Fibroblast of skin of right biceps (primary cell): Measurements from ENCODE around the gene SCAPER.
"Not testable (repeated sequence)": the region's sequence is repeated elsewhere in the genome, so short reads cannot be mapped to it uniquely, and the experiment has no call there.

Experiments used
- DNase-seq: peaks from one replicate; pipeline ENCODE4 v3.0.0-alpha.2; 2013

Gene SCAPER

GRCh38 chr15:76335307-76336253 lies 569.6 kb downstream of the SCAPER start:
- peak; percentile 11 for DNase-seq

- DNase-seq, result no peak
Measured at GRCh38 chr15:76334438-76335306, 570.5 kb downstream of the SCAPER start.

GRCh38 chr15:76333720-76334437 lies 571.3 kb downstream of the SCAPER start:
- no peak for DNase-seq

GRCh38 chr15:76333309-76333708 lies 571.8 kb downstream of the SCAPER start:
- DNase-seq, result no peak

- no peak for DNase-seq
Measured at GRCh38 chr15:76332796-76333195, 572.3 kb downstream of the SCAPER start.

DNA sequence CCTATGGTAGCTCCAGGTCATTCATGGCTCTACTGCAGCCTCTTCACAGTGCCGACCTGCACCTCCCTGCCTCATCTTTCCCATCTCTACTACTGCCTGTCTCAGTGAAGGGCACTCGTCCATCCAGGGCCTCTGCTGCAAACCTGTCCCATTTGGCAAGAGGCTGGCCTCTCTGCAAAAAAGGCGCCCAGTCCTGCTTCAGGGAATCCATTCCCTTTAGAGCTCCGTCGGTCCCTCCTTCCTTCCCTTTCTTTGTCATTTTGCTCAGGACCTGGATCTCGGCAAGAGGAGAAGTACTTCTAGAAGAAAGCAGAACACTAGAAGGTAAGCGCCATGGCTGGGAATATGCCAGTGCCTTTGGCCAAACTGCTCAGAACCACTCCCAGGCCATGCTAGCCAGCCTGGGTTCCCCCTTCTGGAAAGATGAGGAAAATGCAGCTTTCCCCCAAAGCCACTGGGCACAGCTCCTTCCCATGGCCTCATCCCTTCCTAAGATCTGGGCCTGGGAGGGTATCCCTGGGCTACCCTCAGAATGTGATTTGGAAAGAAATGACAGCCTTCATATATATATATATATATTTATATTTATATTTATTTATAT lies 575.0 kb downstream of the SCAPER start:
- no peak for DNase-seq

DNA sequence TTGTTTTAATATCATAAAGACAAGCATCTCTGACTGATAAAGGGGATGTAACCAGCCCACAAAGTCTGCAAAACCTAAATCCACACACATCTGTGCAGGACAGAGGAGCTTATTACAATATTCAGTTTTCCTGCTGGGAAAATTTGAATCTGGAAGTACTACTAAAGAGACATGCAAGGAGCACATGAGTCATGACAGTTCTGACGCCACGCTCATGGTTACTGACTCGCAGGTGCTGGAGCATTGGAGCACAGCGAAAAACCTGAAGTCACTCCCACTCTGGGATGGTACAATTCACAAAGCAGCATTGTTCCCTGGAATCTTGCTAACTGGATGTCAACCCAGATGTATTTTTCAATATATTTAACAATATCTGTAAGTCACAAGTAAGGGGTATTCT lies 576.2 kb downstream of the SCAPER start:
- no peak for DNase-seq

DNA sequence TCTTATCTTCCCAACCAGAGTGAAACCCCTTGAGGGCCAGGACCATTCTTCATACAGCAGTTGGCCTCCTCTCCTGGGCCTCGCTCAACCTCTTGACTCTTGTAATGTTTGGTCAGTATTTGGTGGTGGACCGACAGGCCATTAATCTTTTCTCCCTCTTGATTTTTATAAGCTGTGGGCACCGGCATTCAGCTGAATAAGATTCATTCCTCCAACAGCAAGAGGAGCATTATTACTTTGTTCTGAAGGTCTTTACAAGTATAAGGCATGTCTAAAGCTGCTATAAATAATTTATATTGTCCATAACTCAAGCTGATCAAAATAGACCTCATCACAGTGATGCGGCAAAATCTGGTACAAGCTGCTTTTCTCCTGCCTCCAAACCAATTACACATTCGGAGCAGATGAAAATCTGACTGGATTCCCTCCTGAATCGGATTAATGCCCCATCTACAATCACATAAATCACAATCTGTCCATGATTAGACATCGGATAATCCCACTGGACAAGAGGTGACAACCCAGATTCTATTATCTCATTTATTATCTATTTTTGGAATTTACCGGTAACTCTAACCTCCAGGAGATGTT lies 576.9 kb downstream of the SCAPER start:
- DNase-seq, result no peak

DNA sequence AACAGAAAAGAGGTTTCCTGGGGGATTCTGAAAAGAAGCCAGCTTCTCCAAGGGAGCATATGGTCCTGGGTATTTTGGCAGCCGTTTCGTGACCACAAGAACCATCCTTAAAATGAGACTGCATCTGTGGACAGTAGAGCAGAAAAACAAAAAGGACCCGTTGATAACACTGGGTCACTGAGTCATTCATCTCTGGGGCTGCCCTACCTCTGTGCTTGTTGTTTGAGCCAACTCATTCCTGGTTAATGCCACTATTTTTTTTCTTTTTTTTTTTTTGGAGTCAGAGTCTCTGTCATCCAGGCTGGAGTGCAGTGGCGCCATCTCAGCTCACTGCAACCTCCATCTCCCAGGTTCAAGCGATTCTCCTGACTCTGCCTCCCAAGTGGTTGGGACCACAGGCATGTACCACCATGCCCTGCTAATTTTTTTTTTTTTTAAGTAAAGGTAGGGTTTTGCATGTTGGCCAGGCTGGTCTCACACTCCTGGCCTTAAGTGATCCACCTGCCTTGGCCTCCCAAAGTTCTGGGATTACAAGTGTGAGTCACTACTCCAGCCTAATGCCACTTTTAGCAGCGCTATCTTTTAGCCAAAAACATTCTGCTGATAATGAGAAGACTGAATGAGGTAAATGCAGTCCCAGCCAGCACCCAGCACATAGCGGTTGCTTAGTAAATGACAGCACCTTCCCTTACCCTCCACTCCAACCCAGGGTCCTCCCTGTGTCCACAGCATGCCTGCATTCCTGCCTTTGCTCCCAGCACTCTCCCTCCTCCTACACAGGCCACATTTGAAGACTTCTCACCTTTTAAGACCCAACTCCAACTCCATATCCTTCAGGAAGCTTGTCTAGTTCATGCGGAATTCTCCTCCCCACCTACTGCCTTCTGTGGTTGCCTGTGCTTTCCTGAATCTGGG lies 577.7 kb downstream of the SCAPER start:
- DNase-seq, result peak; percentile 58

DNA sequence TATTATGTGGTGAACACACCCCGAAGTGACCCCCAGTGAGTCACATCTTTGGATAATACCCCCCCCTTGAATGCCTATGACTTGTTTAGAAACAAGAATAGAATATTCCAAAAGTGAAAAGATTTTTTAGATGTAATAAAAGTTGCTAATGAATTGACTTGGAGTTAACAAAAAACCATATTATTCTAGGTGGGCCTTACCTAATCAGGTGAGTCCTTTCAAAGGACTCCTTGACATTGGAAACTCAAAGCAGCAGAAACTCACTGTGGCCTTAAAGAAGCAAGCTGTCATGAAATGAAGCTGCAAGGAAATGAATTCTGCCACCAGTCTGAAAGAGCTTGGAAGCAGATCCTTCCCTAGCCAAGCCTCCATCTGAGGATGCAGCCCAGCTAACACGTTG lies 579.4 kb downstream of the SCAPER start:
- no peak for DNase-seq

DNA sequence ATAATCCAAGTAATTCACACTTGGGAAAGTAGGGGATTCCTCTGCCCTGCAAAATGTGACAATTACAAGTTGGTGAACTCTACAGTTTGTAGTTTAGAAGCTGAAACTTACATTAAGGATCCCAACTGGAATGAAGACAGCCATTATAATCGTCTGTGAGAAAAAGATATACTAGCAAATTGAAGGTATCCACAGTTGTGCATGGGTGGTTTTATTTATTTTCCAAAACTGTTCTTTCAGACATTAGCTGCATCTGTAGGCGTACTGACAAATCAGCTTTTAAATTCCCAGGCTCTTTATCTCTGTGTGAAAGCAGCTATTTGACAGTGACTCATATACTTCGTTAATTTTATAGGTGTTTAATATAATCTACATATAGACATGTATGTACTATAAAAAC lies 581.1 kb downstream of the SCAPER start:
- DNase-seq, result no peak

DNA sequence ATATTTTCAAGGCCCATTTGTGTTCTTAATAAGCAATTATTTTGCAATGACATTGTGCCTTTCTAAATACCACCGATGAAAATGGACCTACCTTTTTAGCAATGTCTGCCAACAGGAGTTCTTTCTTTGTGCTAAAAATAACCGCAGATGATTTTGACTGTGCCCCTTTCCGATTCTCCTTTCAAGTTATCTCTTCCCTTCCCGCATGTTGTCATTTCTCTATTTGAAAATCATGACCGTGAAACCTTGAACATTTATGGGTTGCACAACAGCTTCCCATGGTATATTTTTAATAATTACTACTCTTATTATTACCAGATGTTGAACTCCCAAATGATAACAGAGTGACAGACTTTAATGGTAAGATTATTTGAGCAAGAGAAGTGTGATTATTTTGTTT lies 583.5 kb downstream of the SCAPER start:
- no peak for DNase-seq

GRCh38 chr15:76321171-76321570 lies 584.0 kb downstream of the SCAPER start:
- DNase-seq, result no peak

GRCh38 chr15:76320012-76320411 lies 585.1 kb downstream of the SCAPER start:
- DNase-seq, result no peak

- DNase-seq, result no peak
Measured at GRCh38 chr15:76313731-76314130, 591.4 kb downstream of the SCAPER start.

DNA sequence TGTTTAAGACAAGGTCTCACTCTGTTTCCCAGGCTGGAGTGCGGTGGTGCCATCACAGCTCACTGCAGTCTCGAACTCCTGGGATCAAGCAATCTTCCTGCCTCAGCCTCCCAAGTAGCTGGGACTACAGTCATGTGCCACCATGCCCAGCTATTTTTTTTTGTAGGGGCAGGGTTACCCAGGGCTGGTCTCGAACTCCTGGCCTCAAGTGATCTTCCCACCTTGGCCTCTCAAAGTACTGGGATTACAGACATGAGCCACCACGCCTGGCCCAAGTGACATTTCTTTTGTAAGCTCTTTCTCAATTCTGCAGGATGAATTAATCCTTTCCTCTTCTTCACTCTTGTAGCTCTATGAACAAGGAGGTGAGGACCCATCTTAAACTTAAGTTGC lies 592.0 kb downstream of the SCAPER start:
- not testable (repeated sequence) for DNase-seq

GRCh38 chr15:76312540-76313174 lies 592.5 kb downstream of the SCAPER start:
- peak; percentile 8 for DNase-seq

GRCh38 chr15:76311100-76311953 lies 593.8 kb downstream of the SCAPER start, which contains the start of gene ETFA:
Gene ETFA (minus strand): TSS chr15:76311469. CDS start chr15:76311388, 81 bp downstream.
- DNase-seq, result peak; percentile 97

DNA sequence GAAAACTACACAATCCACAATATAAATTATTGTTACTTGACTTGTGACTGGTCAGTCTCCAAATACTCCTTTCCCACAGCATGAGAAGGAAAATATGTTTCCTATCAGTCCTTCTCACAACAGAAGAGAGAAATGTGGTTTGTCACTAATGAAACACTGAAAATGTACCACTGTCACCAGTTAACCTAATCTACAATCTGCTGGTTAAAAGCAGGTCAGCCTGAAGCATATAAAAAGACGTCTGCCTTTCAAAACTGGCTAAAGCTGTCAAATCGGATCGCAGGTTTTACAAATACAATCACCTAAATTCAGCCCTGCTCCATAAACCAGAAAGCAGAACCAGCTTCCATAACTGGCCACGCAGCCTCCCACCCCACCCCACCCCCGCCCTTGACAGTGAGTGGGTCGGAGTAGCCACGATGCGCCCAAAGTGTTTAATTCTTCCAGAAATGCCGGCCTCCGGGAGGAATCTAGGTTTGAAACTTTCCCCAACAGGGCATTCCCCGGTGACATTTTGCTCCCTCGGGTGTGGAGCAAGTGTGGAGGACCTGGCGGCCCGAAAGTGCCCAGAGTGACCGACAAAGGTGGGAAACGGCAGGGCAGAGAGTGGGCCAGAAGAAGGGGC lies 594.6 kb downstream of the SCAPER start:
- DNase-seq, result peak; percentile 11
